Mammary epithelial cell (primary cell): Measurements from ENCODE around the gene OR2A5.

Source experiments
- EZH2 ChIP-seq: IDR thresholded peaks from 2 replicates; pipeline ENCODE4 v1.6.1; 2012; ENCODE audit warnings: low read length, inconsistent platforms, borderline replicate concordance
- TF ChIP-seq, protein P1 (sequence below), 2 donors: IDR thresholded peaks in 1 of 2; conservative IDR thresholded peaks in 1 of 2; 2 replicates each; pipeline ENCODE4 v1.5.1; 2011 to 2012; ENCODE audit warnings: inconsistent platforms in 2 of 2, low read length in 2 of 2, mild to moderate bottlenecking in 2 of 2, control low read depth in 1 of 2, low read depth in 1 of 2; ENCODE audit not compliant: insufficient read depth in 1 of 2; ENCODE audit errors: extremely low read depth in 1 of 2

DNA sequence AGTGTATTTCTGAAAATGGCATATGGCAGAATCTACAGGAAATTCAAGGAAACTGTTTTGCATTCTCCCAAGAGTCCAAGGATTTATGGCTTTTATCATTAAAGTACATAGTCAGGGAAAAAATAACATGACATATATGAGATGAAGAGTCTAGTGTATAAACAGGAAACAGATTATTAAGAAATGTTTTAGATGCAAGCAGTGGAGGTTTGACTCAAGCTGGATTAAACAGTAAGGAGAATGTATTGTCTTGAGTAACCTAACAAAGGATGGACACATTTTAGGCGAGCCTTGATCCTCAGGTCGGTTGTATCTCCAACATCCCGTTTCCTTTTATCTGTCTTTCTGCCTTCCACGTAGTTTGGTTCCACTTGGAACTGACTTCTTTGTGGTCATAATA, 30.7 kb upstream of the OR2A5 start:
- TF ChIP-seq, protein P1, sequence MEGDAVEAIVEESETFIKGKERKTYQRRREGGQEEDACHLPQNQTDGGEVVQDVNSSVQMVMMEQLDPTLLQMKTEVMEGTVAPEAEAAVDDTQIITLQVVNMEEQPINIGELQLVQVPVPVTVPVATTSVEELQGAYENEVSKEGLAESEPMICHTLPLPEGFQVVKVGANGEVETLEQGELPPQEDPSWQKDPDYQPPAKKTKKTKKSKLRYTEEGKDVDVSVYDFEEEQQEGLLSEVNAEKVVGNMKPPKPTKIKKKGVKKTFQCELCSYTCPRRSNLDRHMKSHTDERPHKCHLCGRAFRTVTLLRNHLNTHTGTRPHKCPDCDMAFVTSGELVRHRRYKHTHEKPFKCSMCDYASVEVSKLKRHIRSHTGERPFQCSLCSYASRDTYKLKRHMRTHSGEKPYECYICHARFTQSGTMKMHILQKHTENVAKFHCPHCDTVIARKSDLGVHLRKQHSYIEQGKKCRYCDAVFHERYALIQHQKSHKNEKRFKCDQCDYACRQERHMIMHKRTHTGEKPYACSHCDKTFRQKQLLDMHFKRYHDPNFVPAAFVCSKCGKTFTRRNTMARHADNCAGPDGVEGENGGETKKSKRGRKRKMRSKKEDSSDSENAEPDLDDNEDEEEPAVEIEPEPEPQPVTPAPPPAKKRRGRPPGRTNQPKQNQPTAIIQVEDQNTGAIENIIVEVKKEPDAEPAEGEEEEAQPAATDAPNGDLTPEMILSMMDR (conservative IDR thresholded peaks at IDR 0.05 in 1 of 2, IDR thresholded peaks at IDR 0.05 in 1 of 2; ENCODE audit: extremely low read depth in 1 of 2, insufficient read depth in 1 of 2, low read depth in 1 of 2, low read length in 2 of 2), result no peak
- TF ChIP-seq EZH2, result no peak
